Kidney (tissue), 14 donors: Measurements from ENCODE around the gene SDR9C7. TPM values are rescaled to one million over a fixed set of nuclear protein-coding genes. Genes with fewer than 3 reads are reported as not detected.
"Not testable (repeated sequence)": the region's sequence is repeated elsewhere in the genome, so short reads cannot be mapped to it uniquely, and the experiment has no call there.

Source experiments
- DNase-seq, 5 donors: peaks; one replicate each; pipeline ENCODE4 v3.0.0-alpha.2; 2013 to 2020
- FAIRE-seq: peaks from 2 replicates; lab custom pipeline; 2012; peaks lifted over from hg19 to GRCh38; lab: Jason Lieb, UNC
- H3K27ac ChIP-seq, 2 donors: one replicate each; pipeline ENCODE4 v1.7.0; 2013; ENCODE audit warnings: low read depth in 2 of 2, low read length in 2 of 2, inconsistent platforms in 1 of 2
- H3K27me3 ChIP-seq: one replicate; pipeline ENCODE4 v1.7.1; 2013; ENCODE audit warnings: low read length, inconsistent platforms; ENCODE audit not compliant: control insufficient read depth, insufficient read depth
- H3K36me3 ChIP-seq, 3 donors: one replicate each; pipeline versions ENCODE4 v1.7.0 to v1.7.1; 2013; ENCODE audit warnings: low read length in 3 of 3, control low read depth in 1 of 3, inconsistent platforms in 1 of 3; ENCODE audit not compliant: insufficient read depth in 3 of 3, control insufficient read depth in 2 of 3
- H3K4me1 ChIP-seq, 3 donors: one replicate each; pipeline versions ENCODE4 v1.7.0 to v1.7.1; 2013; ENCODE audit warnings: low read length in 3 of 3, inconsistent platforms in 1 of 3, low read depth in 1 of 3; ENCODE audit not compliant: control insufficient read depth in 2 of 3, insufficient read depth in 2 of 3
- H3K4me3 ChIP-seq, 3 donors: one replicate each; pipeline versions ENCODE4 v1.7.0 to v1.8.1; 2013; ENCODE audit warnings: low read length in 3 of 3, control low read depth in 1 of 3, inconsistent platforms in 1 of 3
- H3K9ac ChIP-seq, 3 donors: one replicate each; pipeline versions ENCODE4 v1.7.0 to v1.7.1; 2013; ENCODE audit warnings: low read length in 3 of 3, control low read depth in 1 of 3, inconsistent platforms in 1 of 3
- H3K9me3 ChIP-seq, 3 donors: one replicate each; pipeline versions ENCODE4 v1.7.0 to v1.7.1; 2013; ENCODE audit warnings: low read length in 3 of 3, control low read depth in 1 of 3, inconsistent platforms in 1 of 3; ENCODE audit not compliant: control insufficient read depth in 2 of 3, insufficient read depth in 1 of 3
- intact Hi-C: fragments of 100-400 bp; cut with DNase I; formaldehyde crosslinking; loops from one replicate; pipeline ENCODE4 v1.11.1; 2022
- polyA plus RNA-seq: library from polyadenylated mRNA; stranded (reverse); fragments of 350-450 nt; fragmentation: Illumina TruSeq; extraction: RNeasy Lipid Tissue Mini Kit (QIAGEN cat#74804); gene quantifications from one replicate; pipeline ENCODE4 v1.2.3, GENCODE V29; 2014; ENCODE audit warnings: low read depth, low replicate concordance; ENCODE audit not compliant: insufficient read depth
- total RNA-seq: library from RNA; stranded (reverse); fragmentation: NEBNext Ultra II Directional; extraction: Animal tissue kit (Norgen Biotek cat#: 25700); gene quantifications from one replicate; pipeline ENCODE4 v1.2.1, GENCODE V29; 2021
- TF ChIP-seq, protein P1 (sequence below): IDR thresholded peaks from 3 replicates; pipeline ENCODE4 v1.5.1; 2012; ENCODE audit warnings: mild to moderate bottlenecking, moderate library complexity, borderline replicate concordance; ENCODE audit not compliant: insufficient read depth; ENCODE audit errors: extremely low read depth
- donor health status: control.
- donor health status: control.
- donor health status: control.
- donor health status: control.
- donor health status: control.
- donor health status: DM: yes; HTN: yes; CAD: no.
- donor health status: Normal renal cell carcinoma (clear cell type).

SDR9C7 gene
- total and polyA plus RNA-seq, 2 donors from 2014 or later: not detected

- no peaks in the 10 kb centered on the region for H3K4me1 ChIP-seq
- H3K27me3 ChIP-seq: no peaks in the 10 kb centered on the region
- H3K9me3 ChIP-seq: no peaks in the 10 kb centered on the region
- TF ChIP-seq, protein P1, sequence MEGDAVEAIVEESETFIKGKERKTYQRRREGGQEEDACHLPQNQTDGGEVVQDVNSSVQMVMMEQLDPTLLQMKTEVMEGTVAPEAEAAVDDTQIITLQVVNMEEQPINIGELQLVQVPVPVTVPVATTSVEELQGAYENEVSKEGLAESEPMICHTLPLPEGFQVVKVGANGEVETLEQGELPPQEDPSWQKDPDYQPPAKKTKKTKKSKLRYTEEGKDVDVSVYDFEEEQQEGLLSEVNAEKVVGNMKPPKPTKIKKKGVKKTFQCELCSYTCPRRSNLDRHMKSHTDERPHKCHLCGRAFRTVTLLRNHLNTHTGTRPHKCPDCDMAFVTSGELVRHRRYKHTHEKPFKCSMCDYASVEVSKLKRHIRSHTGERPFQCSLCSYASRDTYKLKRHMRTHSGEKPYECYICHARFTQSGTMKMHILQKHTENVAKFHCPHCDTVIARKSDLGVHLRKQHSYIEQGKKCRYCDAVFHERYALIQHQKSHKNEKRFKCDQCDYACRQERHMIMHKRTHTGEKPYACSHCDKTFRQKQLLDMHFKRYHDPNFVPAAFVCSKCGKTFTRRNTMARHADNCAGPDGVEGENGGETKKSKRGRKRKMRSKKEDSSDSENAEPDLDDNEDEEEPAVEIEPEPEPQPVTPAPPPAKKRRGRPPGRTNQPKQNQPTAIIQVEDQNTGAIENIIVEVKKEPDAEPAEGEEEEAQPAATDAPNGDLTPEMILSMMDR: no peak
- DNase-seq (peak in 1 of 5 donors; percentile 9), FAIRE-seq (no peak)
- no peak overlapping the region for H3K27ac ChIP-seq
- H3K36me3 ChIP-seq: no peaks in the 10 kb centered on the region
- intact Hi-C loops: no loop called here
- no peak overlapping the region for H3K9ac ChIP-seq
- no peak overlapping the region for H3K4me3 ChIP-seq
Observed at GRCh38 chr12:56948881-56949280, 14.7 kb upstream of the SDR9C7 start.

- Histone ChIP-seq H3K36me3 (no peaks in the 10 kb centered on the region), H3K4me3 (no peak overlapping the region), H3K9me3 (no peaks in the 10 kb centered on the region), H3K27me3 (no peaks in the 10 kb centered on the region), H3K4me1 (no peaks in the 10 kb centered on the region), H3K27ac (no peak overlapping the region), H3K9ac (no peak overlapping the region)
- TF ChIP-seq, protein P1: no peak
- FAIRE-seq: no peak
- intact Hi-C loops: no loop called here
- DNase-seq: no peak
Observed at GRCh38 chr12:56948457-56948777, 14.2 kb upstream of the SDR9C7 start.

GRCh38 chr12:56947633-56948456 is 13.6 kb upstream of the SDR9C7 start:
- intact Hi-C loops: no loop called here
- no peak for FAIRE-seq
- Histone ChIP-seq H3K9me3 (no peaks in the 10 kb centered on the region), H3K36me3 (no peaks in the 10 kb centered on the region), H3K27ac (no peak overlapping the region), H3K4me3 (no peak overlapping the region), H3K27me3 (no peaks in the 10 kb centered on the region), H3K4me1 (no peaks in the 10 kb centered on the region), H3K9ac (no peak overlapping the region)
- TF ChIP-seq, protein P1: no peak
- DNase-seq: no peak

DNA sequence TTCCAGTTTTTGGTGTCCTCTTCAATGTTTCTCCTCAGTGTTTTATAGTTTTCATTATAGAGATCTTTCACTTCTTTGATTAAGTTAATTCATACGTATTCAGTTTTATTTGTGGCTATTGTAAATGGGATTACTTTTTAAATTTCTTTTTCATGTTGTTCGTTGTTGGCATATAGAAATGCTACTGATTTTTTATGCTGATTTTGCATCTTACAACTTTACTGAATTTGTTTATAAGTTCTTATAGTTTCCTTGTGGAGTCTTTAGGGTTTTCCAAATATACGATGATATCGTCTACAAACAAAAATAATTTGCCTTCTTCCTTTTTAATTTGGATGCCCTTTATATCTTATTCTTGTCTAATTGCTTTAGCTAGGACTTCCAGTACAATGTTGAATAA is 9.7 kb upstream of the SDR9C7 start:
- no peak for FAIRE-seq
- Histone ChIP-seq H3K36me3 (no peaks in the 10 kb centered on the region), H3K9ac (no peak overlapping the region), H3K9me3 (no peaks in the 10 kb centered on the region), H3K27ac (no peak overlapping the region), H3K27me3 (no peaks in the 10 kb centered on the region), H3K4me3 (no peak overlapping the region), H3K4me1 (peaks cover 0 to 7% (median 5%) of the 10 kb centered on the region in 3 donors)
- intact Hi-C loops: no loop called here
- no peak for DNase-seq
- TF ChIP-seq, protein P1: no peak

DNA sequence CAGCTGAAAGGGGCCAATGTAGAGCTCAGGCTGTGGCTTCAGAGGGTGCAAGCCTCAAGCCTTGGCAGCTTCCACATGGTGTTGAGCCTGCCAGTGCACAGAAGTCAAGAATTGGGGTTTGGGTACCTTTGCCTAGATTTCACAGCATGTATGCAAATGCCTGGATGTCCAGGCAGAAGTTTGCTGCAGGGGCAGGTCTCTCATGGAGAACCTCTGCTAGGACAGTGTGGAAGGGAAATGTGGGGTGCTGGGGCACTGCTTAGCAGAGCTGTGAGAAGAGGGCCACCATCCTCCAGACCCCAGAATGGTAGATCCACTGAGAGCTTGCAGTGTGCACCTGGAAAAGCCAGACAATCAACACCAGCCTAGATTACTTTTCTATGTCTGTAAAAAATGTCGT is 9.2 kb upstream of the SDR9C7 start:
- H3K4me1 ChIP-seq, H3K9me3 ChIP-seq, DNase-seq, H3K36me3 ChIP-seq, FAIRE-seq, H3K9ac ChIP-seq, H3K27me3 ChIP-seq, H3K4me3 ChIP-seq, H3K27ac ChIP-seq, intact Hi-C loops: not testable (repeated sequence)
